ENCODE measurements around the gene HTR2C. TPM values are rescaled to one million over a fixed set of nuclear protein-coding genes. Genes with fewer than 3 reads are reported as not detected.

HTR2C gene
- total and polyA plus RNA-seq, 2 of the 4 experiments (the other 2 are of a cell fraction), result not detected

DNA sequence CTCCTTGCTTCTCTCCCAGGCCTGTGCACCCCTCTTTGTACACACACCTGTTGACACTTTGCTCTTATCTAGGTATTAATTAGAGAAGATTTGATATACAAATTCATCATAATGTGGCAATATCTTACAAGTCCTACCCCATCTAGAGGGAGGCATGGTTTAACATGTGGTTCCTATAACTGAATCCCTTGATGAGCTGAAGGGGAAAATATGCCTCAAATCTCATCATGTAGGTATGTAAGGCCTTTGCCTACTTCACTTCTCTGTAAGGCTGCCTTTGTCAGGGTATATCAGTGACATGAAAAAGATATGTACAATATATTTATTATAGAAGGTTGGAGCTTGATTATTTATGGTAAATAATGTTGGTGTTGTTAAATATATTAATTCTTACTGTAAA, 31.9 kb downstream of the HTR2C start:
- H2AFZ ChIP-seq (replicated peaks; ENCODE audit: low read length, poor library complexity), result no peak overlapping the region

More for the DNA sequence above, 31.9 kb downstream of the HTR2C start:
- dilution Hi-C loops (cut with HindIII; ENCODE audit: low sequenced_read_pairs, unreplicated experiment), result no loop called here
- H2AK9ac ChIP-seq (replicated peaks; ENCODE audit: low read depth, low read length, poor library complexity), result no peak overlapping the region
- no peaks in the 10 kb centered on the region for H3K36me3 ChIP-seq (ENCODE audit: control insufficient read depth, insufficient read depth, low read length)
- H4K5ac ChIP-seq (ENCODE audit: low read depth, low read length), result no peak overlapping the region
- H3K79me1 ChIP-seq (ENCODE audit: low read depth in 1 of 2, low read length in 2 of 2), result no peaks in the 10 kb centered on the region
- ATAC-seq (ENCODE audit: low read depth) (no peak), DNase-seq (no peak)
- TF ChIP-seq, protein P1, sequence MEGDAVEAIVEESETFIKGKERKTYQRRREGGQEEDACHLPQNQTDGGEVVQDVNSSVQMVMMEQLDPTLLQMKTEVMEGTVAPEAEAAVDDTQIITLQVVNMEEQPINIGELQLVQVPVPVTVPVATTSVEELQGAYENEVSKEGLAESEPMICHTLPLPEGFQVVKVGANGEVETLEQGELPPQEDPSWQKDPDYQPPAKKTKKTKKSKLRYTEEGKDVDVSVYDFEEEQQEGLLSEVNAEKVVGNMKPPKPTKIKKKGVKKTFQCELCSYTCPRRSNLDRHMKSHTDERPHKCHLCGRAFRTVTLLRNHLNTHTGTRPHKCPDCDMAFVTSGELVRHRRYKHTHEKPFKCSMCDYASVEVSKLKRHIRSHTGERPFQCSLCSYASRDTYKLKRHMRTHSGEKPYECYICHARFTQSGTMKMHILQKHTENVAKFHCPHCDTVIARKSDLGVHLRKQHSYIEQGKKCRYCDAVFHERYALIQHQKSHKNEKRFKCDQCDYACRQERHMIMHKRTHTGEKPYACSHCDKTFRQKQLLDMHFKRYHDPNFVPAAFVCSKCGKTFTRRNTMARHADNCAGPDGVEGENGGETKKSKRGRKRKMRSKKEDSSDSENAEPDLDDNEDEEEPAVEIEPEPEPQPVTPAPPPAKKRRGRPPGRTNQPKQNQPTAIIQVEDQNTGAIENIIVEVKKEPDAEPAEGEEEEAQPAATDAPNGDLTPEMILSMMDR (conservative IDR thresholded peaks at IDR 0.05; ENCODE audit: low read depth, low read length), result no peak
- TF ChIP-seq POLR2A (IDR thresholded peaks at IDR 0.05; ENCODE audit: low read depth, low read length) (no peak), CHD1 (IDR thresholded peaks at IDR 0.05; ENCODE audit: low read depth, low read length) (no peak), SMC3 (IDR thresholded peaks at IDR 0.05; ENCODE audit: low read depth, low read length) (no peak), RAD21 (IDR thresholded peaks at IDR 0.05; ENCODE audit: low read length) (no peak), FOS (IDR thresholded peaks at IDR 0.05; ENCODE audit: low read depth, low read length) (no peak)
- TF ChIP-seq, protein P2, sequence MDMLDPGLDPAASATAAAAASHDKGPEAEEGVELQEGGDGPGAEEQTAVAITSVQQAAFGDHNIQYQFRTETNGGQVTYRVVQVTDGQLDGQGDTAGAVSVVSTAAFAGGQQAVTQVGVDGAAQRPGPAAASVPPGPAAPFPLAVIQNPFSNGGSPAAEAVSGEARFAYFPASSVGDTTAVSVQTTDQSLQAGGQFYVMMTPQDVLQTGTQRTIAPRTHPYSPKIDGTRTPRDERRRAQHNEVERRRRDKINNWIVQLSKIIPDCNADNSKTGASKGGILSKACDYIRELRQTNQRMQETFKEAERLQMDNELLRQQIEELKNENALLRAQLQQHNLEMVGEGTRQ (IDR thresholded peaks at IDR 0.05; ENCODE audit: low read depth, low read length), result no peak
- H3K14ac ChIP-seq (replicated peaks; ENCODE audit: low read depth, low read length), result no peak overlapping the region
- H3K4me2 ChIP-seq (ENCODE audit: low read depth, low read length), result no peak overlapping the region
- H3K27ac ChIP-seq (ENCODE audit: insufficient read depth, low read length), result no peak overlapping the region
- no peaks in the 10 kb centered on the region for H3K4me1 ChIP-seq (ENCODE audit: control insufficient read depth, insufficient read depth, low read length)
- H3K23ac ChIP-seq (ENCODE audit: low read depth, low read length), result no peak overlapping the region
- H4K8ac ChIP-seq (ENCODE audit: low read depth in 2 of 2, low read length in 2 of 2), result no peak overlapping the region
- H2AK5ac ChIP-seq (ENCODE audit: low read depth, low read length), result no peak overlapping the region
- no peak overlapping the region for H2BK120ac ChIP-seq (ENCODE audit: low read depth, low read length)
- no TSS peak for BruUV-seq (replicated peaks)
- H4K91ac ChIP-seq (ENCODE audit: insufficient read depth, low read depth, low read length), result no peak overlapping the region
- no peaks in the 10 kb centered on the region for H4K20me1 ChIP-seq (ENCODE audit: insufficient read depth, low read length)
- H3K27me3 ChIP-seq (ENCODE audit: control insufficient read depth, insufficient read depth, low read length), result no peaks in the 10 kb centered on the region
- ChIA-PET CTCF (interaction anchor here (0.6 to 1.5 kb wide), 2 partner anchors 10 to 20 kb away, joined by 3 to 4 read pairs; no protein-coding TSS in a partner anchor), POLR2A (ENCODE audit: unreplicated experiment) (no interaction called here)
- H3K9ac ChIP-seq (ENCODE audit: low read depth, low read length), result no peak overlapping the region
- in situ Hi-C loops (cut with MboI; ENCODE audit: low sequenced_read_pairs), result loop anchor here (25.0 kb wide), 1 partner anchor 522 kb away; no protein-coding TSS in a partner anchor
- H3K9me3 ChIP-seq (ENCODE audit: control insufficient read depth, insufficient read depth, low read length), result no peaks in the 10 kb centered on the region
- no peak overlapping the region for H3K4me3 ChIP-seq (ENCODE audit: insufficient read depth, low read depth, low read length)
- no peak overlapping the region for H3K56ac ChIP-seq (ENCODE audit: extremely low read depth, insufficient read depth, low read length)
- H2BK15ac ChIP-seq (ENCODE audit: low read depth, low read length), result no peak overlapping the region
- H3K4ac ChIP-seq (ENCODE audit: low read depth, low read length), result no peak overlapping the region
- H2BK20ac ChIP-seq (ENCODE audit: low read depth, low read length), result no peak overlapping the region
- intact Hi-C loops (cut with micrococcal nuclease), result no loop called here
- H3K18ac ChIP-seq (ENCODE audit: low read depth, low read length), result no peak overlapping the region
- no peak overlapping the region for H2BK5ac ChIP-seq (ENCODE audit: low read depth, low read length, poor library complexity, severe bottlenecking)
- H3K9me1 ChIP-seq (ENCODE audit: insufficient read depth, low read length), result no peaks in the 10 kb centered on the region
